ENCODE data around the gene PKNOX1. TPM values are rescaled to one million over a fixed set of nuclear protein-coding genes. Genes with fewer than 3 reads are reported as not detected.
"Not testable (repeated sequence)": the region's sequence is repeated elsewhere in the genome, so short reads cannot be mapped to it uniquely, and the experiment has no call there.

The PKNOX1 gene
- total RNA-seq, 4 donors from 2014 or later = 7.4 to 28.1 (median 14.1) TPM

GRCh38 chr21:43075170-43076022 is 101.0 kb downstream of the PKNOX1 start, which contains the start of gene CBS:
Gene CBS, minus strand, starts transcription at chr21:43075835. Its CDS starts 3,642 bp downstream, at chr21:43072193.
- H3K4me3 ChIP-seq = not testable (repeated sequence)

DNA sequence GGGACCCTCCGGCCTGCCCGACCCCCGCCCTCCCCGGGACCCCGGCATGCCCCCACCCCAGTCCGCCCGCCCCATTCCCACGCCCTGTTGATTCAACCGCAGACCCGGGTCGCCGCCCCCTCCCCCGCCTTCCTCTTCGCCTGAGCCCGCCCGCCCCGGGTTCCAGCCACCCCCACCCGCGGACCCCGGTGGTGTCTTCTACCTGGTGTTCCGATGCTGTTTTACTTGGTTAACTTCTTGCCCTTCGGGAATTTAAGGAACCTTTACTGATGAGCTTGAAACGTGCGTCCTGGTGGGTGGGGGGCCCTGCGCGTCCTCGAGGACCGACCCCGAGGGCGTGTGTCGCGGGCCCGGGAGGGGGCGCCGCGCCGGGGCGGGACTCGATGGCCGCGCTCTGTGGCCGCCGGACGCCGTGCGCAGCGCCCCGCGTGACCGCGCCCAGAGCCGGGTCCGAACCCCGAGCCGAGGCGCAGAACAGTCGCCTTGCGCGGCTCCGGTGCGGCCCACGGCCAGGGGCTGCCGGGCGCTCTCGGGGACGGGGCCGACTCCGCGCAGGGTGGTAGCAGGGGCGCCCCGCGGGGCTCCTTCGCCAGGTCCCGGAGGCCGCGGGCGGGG is 101.8 kb downstream of the PKNOX1 start:
- DNase-seq, H3K4me1 ChIP-seq, H3K9me3 ChIP-seq, H3K36me3 ChIP-seq, H3K27me3 ChIP-seq, H3K27ac ChIP-seq, H3K4me3 ChIP-seq: not testable (repeated sequence)

More at GRCh38 chr21:43075170-43076022, 101.0 kb downstream of the PKNOX1 start, which contains the start of gene CBS:
- H3K27ac ChIP-seq, DNase-seq, H3K36me3 ChIP-seq, H3K27me3 ChIP-seq, H3K9me3 ChIP-seq, H3K4me1 ChIP-seq: not testable (repeated sequence)

DNA sequence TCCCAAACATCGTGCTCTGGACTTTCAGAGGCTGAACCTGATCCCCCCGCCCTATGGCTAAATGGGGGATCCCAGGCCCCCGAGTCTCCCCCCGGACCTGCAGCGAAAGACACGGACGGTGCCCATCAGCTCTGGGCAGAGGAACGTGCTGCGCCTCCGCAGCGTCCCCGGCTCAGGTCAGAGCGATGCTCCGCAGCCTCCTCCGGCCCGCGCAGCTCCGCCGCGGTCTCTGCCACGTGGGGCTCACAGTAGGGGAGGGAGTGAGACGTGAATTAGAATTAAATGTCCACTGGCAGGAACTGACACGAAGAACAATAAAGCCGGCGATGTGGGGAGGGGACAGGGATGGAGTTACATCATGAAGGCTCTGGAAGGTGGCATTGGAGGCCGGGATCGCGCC is 102.3 kb downstream of the PKNOX1 start:
- H3K4me3 ChIP-seq, H3K9me3 ChIP-seq, H3K36me3 ChIP-seq, DNase-seq, H3K27me3 ChIP-seq, H3K27ac ChIP-seq, H3K4me1 ChIP-seq: not testable (repeated sequence)

- not testable (repeated sequence) for H3K4me1 ChIP-seq, H3K36me3 ChIP-seq, DNase-seq, H3K4me3 ChIP-seq, H3K9me3 ChIP-seq, H3K27me3 ChIP-seq, H3K27ac ChIP-seq
These were observed 108.4 kb downstream of the PKNOX1 start for GRCh38 chr21:43082587-43083300.

Small RNA genes within 50 kb of the gene (small RNA-seq; reads per million reads assigned to genes)
- gene MIR5692B = 0 reads per million in 2 donors

Other genes with a start within 250 kb of the PKNOX1 start
- gene WDR4, start 95.0 kb upstream of the PKNOX1 start, total RNA-seq = 10 to 100 TPM; 12.8 to 51.2 (median 26.3) TPM
- 10 to 100 TPM; 32.9 to 73.4 (median 54.9) TPM for gene NDUFV3, start 81.3 kb upstream of the PKNOX1 start, total RNA-seq
- gene ERVH48-1, start 48.9 kb upstream of the PKNOX1 start, total RNA-seq = not detected
- gene CBS, start 101.3 kb downstream of the PKNOX1 start, total RNA-seq = 10 to 100 TPM; 24.8 to 59.4 (median 27.1) TPM
- gene U2AF1, start 133.0 kb downstream of the PKNOX1 start, total RNA-seq = 10 to 100 TPM; 28.1 to 53.6 (median 48.2) TPM
- not detected for gene CRYAA, start 194.4 kb downstream of the PKNOX1 start, total RNA-seq

Measured in Peyer's patch (tissue), 4 donors.